Adipose tissue (tissue), 3 donors: ENCODE data around the gene DNAJB6. TPM values are rescaled to one million over a fixed set of nuclear protein-coding genes. Genes with fewer than 3 reads are reported as not detected.

Experiments used
- H3K27ac ChIP-seq: one replicate; pipeline ENCODE4 v1.5.1; 2013; ENCODE audit warnings: low read depth, low read length
- WGBS, 3 donors: extraction: QIAGEN DNeasy Blood & Tissue Kit; methylation state at CpG; one replicate each; pipeline ENCODE4 v1.1.7; 2013; 5-methylcytosine and 5-hydroxymethylcytosine counted together
- polyA plus RNA-seq, 3 donors: library from polyadenylated mRNA; stranded (reverse); fragments of 200-250 nt; gene quantifications; one replicate each; pipeline ENCODE4 v1.2.3, GENCODE V29; 2013
- donor health status: healthy with polysubstance abuse.
- donor health status: Bipolar disorder and iron deficiency.
- donor health status: healthy.

Gene DNAJB6
- polyA plus RNA-seq, 3 donors: 32.2 to 111 (median 88.0) TPM

DNA sequence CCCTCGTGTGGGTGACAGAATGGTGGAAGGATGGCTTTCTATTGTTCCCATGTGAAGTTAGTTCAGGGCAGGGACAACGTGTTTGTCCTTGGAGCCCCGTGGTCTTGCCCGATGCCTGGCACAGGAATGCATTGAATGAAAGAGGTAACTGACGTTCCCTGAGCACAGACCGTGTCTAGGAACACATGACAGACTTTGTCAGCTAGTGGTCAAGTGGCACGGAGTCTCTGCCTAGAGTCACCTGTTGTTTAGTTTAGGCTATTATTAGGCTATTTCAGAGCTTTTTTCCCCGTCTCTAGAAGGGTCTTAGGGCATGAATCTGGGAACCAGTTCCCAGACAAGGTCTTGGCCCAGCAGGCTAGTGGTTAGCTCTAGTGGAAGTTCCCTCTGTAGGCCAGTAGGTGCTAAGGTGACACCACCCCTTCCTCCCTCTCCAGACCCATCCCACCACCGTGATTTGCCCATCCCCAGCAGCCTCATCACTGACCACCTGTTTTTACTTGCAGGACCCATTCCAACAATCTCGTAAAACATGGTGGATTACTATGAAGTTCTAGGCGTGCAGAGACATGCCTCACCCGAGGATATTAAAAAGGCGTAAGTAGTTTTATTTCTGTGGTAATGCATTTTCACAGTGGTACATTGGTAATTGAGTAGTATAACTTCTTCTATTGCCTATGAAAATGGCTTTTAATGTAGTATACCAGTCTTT is 21.4 kb downstream of the DNAJB6 start:
- 81 to 88% (median 87%) methylated on average over 13 of the region's 13 CpGs for WGBS, 3 donors
- no peak overlapping the region for H3K27ac ChIP-seq

DNA sequence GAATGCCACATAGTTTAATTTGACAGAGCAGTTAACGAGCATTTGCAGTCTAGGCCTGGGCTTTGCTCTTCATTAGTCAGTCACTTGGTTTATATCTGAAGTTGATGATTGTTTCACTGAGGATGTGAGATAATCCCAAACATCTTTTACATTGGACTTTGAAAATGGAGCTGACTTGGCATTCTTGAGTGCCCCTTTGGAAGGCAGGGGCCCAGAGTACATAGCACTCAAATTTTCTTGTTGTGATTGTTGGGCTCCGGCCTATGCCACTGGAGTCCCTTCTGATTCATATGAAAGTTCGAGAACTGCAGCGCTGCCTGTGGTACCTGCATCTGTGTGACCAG is 21.9 kb downstream of the DNAJB6 start:
- 72 to 95% (median 86%) methylated on average over 4 of the region's 4 CpGs for WGBS, 3 donors
- no peak overlapping the region for H3K27ac ChIP-seq

DNA sequence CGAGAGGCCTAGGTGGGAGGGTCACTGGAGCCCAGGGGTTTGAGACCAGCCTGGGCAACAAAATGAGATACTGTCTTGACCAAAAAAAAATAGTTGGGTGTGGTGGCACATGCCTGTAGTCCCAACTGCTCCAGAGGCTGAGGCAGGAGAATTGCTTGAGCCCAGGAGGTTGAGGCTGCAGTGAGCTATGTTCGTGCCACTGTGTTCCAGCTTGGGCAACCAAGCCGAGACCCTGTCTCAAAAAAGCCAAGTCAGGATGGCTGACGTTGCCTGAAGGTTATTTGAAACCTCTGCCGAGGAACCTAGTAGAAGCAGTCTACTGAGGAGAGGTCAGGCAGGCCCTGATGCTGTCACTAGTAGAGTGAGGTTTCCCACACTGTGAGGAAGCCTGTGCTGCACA is 22.8 kb downstream of the DNAJB6 start:
- WGBS, 3 donors: 86% methylated on average over 5 of the region's 5 CpGs
- H3K27ac ChIP-seq: no peak overlapping the region

DNA sequence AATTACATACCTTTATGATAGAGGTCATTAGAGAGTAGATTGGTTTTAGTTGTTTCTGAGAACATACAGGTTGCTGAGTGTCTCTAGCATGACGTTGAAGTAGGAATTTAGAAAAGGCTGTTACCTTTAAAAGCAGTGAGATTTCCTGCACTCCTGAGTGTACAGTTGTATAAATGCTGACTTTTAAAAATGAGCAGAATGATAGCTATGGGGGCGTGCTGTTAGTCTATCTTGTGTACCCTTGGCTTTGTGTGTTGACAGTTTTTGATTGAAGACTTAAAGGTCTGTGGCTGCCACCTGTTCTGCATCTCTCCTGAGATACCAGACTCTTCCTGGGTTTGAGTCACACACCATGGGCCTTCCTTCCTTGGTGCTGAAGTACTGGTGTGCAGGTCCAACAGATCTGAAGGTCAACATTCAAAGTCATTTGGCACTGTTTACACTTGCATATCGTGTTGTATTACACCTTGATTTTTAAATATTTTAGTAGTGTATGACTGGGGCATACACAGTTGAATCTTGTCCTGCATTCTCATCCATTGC is 23.8 kb downstream of the DNAJB6 start:
- H3K27ac ChIP-seq: no peak overlapping the region
- WGBS, 3 donors: 26 to 67% (median 67%) methylated on average over 3 of the region's 3 CpGs

DNA sequence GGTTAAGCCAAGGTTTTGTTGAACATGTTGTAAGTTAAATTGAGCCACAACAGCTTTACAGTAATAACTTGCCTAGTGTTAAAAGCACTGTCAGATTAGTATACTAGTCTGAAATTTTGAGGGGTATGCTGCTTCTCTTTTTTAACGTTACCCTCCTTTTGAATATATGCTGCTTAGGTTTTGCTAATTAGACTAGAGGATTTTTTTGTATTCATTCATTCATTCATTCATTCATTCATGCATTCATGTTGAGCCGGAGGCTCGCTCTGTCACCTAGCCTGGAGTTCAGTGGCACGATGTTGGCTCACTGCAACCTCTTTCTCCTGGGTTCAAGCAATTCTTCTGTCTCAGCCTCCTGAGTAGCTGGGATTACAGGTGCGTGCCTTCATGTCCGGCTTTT is 24.7 kb downstream of the DNAJB6 start:
- no peak overlapping the region for H3K27ac ChIP-seq
- 94 to 95% (median 95%) methylated on average over 6 of the region's 6 CpGs for WGBS, 3 donors

DNA sequence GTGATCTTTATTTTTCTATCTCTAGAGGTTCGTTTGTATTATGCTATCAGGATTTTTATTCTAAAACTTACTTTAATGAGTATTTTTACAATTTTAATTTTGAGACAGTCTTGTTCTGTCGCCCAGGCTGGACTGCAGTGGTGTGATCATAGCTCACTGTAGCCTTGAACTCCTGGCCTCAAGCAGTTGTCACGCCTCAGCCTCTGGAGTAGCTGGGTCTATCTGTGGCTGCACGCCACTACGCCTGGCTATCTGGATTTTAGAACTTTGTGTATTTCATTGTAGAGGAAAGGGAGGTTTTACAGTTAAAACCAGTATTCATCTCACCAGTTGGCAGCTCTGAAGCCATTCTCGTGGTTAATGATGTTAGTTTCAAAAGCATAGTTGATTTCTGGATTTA is 25.9 kb downstream of the DNAJB6 start:
- WGBS, 3 donors: 79 to 91% (median 89%) methylated on average over 6 of the region's 6 CpGs
- H3K27ac ChIP-seq: no peak overlapping the region

DNA sequence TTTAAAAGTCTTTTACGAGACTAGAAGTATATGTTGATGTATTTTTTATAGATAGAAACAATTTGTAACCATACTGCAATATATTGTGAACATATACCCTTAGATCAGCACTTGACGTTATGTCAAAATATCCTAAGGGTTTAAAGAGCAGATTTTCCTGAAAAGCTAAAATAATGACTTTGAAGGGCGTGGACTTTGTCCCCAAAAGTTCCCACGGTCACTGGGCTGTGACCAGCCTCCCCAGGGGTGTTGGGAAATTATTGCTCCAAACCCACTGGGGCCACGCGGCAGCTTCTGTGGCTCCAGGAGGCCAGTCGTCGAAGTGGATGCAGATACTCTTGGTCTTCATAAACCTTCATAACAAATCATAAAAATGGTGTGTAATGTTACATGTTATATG is 29.9 kb downstream of the DNAJB6 start:
- WGBS, 3 donors: 88 to 95% (median 93%) methylated on average over 8 of the region's 8 CpGs
- no peak overlapping the region for H3K27ac ChIP-seq

DNA sequence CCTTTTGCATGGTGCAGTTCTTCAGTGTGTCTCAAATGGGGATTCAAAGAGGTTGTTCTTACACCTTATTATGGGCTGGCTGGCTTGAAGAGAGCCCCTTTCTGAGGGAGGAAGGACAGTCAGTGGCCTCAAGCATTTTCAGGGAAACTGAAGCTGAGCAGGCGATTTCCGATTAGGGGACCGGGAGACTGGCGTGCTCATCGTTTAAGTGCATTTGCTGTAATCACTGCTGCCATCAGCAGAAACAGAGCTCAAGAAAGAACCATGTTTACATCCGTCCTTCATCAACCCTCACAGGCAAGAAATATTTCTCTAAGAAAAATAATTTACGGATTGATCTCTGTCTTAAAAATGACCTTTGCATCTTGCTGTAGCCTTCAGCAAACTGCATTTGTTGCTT is 32.2 kb downstream of the DNAJB6 start:
- no peak overlapping the region for H3K27ac ChIP-seq
- WGBS, 3 donors: 93 to 94% (median 94%) methylated on average over 7 of the region's 7 CpGs

DNA sequence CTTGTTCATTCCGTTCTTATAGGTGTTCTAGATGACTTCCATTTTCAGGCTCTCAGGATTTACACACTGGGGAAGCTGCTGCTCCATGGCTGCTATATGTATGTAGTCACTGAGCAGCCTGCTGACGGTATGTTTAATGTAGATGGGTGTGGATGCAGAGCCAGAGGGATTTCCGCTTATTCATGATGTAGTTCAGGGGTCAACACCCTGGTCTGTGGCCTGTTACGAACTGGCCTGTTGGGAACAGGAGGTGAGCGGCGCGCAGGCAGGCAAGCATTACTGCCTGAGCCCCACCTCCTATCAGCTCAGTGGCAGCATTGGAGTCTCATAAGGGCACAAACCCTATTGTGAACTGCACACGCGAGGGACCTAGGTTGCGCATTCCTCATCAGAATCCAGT is 33.9 kb downstream of the DNAJB6 start:
- WGBS, 3 donors: 91 to 93% (median 93%) methylated on average over 10 of the region's 10 CpGs
- no peak overlapping the region for H3K27ac ChIP-seq

DNA sequence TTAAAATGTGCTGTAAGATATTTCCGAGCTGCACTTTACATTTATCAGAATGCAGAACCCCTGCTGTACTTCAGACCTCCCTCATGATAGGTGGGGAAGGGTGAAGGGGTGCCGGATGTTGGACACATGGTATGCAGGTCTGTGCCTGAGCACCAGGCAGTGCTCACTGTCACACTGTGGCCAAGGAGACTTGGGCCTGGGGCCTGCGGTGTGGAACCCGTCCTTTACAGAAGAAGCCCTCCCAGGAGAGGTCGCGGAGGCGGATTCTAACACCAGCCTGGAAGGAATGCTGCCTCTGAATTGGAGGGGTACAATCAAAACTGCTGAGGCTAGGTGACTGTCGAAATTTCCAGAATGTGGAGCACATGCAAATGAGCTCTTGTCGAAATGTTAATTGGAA is 34.5 kb downstream of the DNAJB6 start:
- no peak overlapping the region for H3K27ac ChIP-seq
- WGBS, 3 donors: 87 to 97% (median 94%) methylated on average over 9 of the region's 9 CpGs

DNA sequence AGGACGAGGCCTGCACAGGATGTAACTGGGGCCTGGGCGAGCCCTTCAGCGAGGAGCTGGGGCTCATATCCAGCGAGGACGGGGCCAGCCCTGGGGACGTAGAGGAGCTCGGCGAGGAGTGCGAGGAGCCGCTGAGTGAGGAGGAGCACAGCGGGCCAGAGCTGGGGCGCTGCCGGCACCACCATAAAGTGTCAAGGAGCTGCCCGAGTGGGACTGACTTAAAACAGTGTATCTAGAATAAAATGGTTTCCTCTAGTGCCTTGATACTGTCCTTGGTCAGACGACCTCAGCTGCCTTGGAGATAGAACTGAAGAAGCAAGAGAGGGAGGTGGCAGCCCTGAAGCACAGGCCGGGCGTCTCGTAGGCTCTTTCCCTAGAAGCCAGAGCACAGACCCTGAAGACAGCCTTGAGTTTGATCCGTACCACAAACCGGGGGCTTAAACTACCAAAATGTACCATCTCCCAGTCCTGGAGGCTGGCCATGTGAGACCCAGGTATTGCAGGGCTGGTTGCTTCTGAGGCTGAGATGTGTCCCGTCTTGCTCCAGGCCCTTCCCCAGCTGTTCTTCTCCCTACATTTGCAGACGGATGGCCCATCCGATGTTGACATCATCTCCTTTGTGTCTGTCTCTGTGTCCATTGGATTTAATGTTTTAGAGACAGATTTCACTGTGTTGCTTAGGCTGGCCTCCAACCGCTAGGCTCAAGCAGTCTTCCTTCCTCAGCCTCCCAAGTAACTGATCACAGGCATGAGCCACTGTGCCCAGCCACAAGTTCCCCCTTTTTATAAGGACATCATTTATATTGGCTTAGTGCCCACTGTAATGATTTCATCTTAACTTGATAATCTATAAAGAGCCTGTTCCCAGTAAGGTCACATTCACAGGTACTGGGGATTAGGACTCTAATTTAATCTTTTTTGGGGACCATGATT is 35.8 kb downstream of the DNAJB6 start:
- no peak overlapping the region for H3K27ac ChIP-seq
- 86 to 94% (median 87%) methylated on average over 24 of the region's 24 CpGs for WGBS, 3 donors

DNA sequence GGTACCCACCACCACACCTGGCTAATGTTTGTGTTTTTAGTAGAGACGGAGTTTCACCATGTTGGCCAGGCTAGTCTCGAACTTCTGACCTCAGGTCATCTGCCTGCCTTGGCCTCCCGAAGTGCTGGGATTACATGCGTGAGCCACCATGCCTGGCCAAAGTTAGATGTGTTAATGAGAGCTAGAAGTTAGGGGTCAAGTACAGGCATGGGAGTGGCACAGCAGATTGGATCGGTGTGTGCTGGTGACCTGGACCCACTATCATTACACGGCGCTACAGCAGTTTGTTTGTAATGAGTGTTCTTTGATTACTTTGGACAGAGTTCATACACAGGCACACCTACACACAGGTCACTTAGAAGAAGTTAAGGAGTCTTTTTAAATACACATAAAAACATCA is 36.7 kb downstream of the DNAJB6 start:
- no peak overlapping the region for H3K27ac ChIP-seq
- 70 to 97% (median 93%) methylated on average over 7 of the region's 7 CpGs for WGBS, 3 donors

DNA sequence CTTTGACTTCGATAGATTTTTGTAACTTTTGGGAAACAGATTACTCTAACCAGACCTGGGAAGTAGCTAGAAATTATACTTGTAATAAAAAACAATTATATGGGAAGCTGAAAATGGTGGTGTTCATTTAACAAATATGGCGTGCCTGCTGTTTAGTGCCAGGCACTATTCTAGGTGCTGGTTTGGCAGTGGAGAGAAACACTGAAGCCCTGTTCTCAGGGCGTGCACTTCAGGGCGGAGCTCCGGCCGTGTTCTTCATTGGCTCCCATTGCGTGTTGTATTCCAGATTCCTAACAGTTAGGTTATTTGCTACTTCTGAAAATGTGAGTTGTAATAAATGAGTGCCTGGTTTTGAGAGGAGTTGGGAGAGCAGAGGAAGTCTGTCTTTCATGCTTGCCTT is 38.6 kb downstream of the DNAJB6 start:
- WGBS, 3 donors: 89 to 93% (median 90%) methylated on average over 7 of the region's 7 CpGs
- no peak overlapping the region for H3K27ac ChIP-seq

DNA sequence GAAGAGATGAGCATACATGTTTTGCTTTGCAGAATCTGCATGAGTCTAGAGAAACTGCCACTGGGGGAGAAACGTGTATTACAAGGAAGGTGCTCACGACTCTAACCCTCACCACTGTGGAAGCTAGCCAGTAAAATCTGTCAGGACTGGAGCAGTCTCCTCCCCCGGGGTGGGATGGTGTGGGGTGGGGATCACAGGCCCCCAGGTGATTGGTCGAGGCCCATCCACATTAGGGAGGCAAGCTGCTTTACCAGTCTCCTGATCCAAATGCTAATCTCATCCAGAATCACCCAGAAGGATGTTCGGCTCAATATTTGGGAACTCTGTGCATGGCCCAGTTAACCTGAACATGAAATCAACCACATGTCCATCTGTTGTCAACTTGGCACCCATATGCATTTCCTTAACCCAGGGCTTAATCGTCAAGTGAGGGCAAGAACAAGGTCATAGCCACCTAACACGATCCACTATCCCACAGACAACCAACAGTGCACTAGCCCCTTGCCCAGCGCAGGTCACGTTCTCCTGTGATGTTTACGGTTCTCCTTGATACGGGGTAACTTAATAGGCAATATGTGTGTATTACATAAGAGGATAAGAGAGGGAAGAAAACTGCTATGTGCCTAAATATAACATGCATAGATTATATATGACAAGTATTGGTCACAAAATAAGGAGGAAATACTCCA is 40.8 kb downstream of the DNAJB6 start:
- 79 to 84% (median 83%) methylated on average over 11 of the region's 11 CpGs for WGBS, 3 donors
- no peak overlapping the region for H3K27ac ChIP-seq

DNA sequence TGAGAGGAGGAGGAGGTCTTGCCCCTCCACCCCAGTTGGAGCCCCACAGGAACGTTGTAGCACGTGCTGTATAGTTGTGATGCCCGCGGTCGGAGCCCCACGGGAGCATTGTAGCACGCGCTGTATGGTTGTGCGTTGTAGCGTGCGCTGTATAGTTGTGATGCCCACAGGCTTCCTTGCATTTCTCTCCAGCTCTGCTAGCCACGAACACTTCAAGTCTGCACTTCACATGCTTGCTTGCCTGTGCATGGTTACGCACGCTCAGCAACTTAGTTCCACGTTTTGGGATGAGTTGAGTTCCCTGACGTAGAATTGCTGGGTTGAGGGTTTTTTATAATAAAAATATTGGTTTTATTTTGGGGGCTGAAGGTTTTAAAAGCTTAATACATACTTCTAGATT is 41.6 kb downstream of the DNAJB6 start:
- 93 to 95% (median 93%) methylated on average over 16 of the region's 16 CpGs for WGBS, 3 donors
- no peak overlapping the region for H3K27ac ChIP-seq

DNA sequence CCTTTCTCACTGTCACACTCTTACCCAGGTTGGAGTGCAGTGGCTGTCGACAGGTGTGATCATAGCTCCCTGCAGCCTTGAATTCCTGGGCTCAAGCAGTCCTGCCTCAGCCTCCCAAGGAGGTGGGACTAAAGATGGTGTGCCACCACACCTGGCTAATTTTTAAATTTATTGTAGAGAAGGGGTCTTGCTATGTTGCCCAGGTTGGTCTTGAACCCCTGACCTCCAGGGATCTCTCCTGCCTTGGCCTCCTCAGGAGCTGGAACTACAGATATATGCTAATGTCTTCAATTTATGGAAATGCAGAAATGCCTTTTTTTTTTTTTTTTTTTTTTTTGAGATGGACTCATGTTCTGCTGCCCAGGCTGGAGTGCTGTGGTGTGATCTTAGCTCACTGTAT is 42.7 kb downstream of the DNAJB6 start:
- 97 to 100% (median 100%) methylated on average over 1 of the region's 1 CpG for WGBS, 3 donors
- H3K27ac ChIP-seq: no peak overlapping the region

DNA sequence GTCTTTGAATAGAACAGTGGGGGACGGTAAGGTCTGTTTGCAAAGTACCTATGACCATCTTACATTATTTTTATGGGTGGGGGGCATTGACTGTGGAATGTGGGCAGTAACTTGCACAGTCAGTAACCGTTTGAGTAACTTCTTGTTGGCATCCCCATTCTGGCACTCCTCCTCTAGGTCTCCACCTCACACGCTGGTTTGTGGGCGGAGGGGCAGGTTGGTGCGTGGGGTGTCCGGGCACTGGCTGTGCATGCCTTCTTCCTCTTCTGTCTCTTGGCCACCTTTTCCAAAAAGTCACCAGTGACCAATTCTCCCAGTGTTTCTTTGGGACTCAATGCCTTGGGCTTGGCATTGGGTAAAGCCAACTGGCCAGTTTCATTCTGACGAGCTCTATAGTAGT is 43.6 kb downstream of the DNAJB6 start:
- WGBS, 3 donors: 70 to 94% (median 78%) methylated on average over 7 of the region's 7 CpGs
- no peak overlapping the region for H3K27ac ChIP-seq

DNA sequence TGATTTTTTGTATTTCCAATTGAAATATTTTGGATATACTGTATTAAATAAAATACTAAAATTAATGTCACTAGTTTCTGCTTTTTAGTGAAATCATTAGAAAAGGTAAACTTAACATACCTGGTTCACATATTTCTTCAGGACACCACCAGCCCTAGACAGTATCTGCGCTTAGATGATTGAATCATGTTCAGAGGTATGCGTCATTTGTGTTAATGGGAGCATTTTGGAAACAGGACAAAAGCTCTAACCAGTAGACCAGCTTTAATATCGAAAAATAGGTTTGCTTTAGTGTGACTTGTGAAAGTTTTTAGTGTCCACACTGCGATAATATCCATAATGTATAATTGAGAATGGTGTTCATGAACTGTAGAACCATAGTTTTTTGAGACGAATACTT is 47.1 kb downstream of the DNAJB6 start:
- 95 to 97% (median 97%) methylated on average over 5 of the region's 5 CpGs for WGBS, 3 donors
- no peak overlapping the region for H3K27ac ChIP-seq

DNA sequence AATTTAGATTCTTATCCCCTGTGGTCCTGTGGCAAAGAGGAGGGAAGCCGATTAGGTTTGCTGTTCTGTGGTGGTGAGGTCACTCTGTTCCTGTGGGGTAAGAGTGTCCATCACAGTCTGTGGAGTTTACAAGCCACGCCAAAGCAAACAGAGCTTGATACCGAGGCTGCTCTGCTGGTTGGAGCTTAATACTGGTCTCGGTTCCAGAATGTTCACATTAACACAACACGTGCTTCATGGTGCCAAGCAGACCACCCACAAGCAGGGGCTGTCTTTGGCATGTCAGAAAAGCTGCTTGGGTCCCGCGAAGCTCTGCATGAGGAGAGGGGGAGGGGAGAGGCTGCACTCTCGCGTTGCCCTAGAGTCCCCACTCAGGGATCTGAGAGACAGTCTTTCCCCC is 47.5 kb downstream of the DNAJB6 start:
- no peak overlapping the region for H3K27ac ChIP-seq
- WGBS, 3 donors: 52 to 73% (median 63%) methylated on average over 9 of the region's 9 CpGs
